IPS-NIHi7 (cell line): Measurements from ENCODE around the gene PRPF8.
A peak's percentile ranks its signal among the peaks of the same experiment; 100 is the strongest.

Experiments
- DNase-seq: peaks from one replicate; pipeline ENCODE4 v3.0.0; 2012; ENCODE audit warnings: mixed read lengths; ENCODE audit errors: extremely low spot score

PRPF8 gene

GRCh38 chr17:1626333-1626732 is 58.3 kb downstream of the PRPF8 start:
- no peak for DNase-seq

- DNase-seq = no peak
Measured at GRCh38 chr17:1625581-1625980, 59.1 kb downstream of the PRPF8 start.

GRCh38 chr17:1625053-1625452 is 59.6 kb downstream of the PRPF8 start:
- DNase-seq = no peak

- no peak for DNase-seq
Measured at GRCh38 chr17:1624650-1625049, 60.0 kb downstream of the PRPF8 start.

- DNase-seq = no peak
Measured at GRCh38 chr17:1623057-1623630, 61.5 kb downstream of the PRPF8 start.

- DNase-seq = no peak
Measured at GRCh38 chr17:1621273-1621954, 63.3 kb downstream of the PRPF8 start.

GRCh38 chr17:1620486-1620885 is 64.2 kb downstream of the PRPF8 start:
- no peak for DNase-seq

- no peak for DNase-seq
Measured at GRCh38 chr17:1617620-1618174, 67.0 kb downstream of the PRPF8 start.

GRCh38 chr17:1616101-1616500 is 68.6 kb downstream of the PRPF8 start:
- DNase-seq = no peak

- DNase-seq = peak; percentile 5
Measured at GRCh38 chr17:1612400-1612799, 72.3 kb downstream of the PRPF8 start.

- DNase-seq = no peak
Measured at GRCh38 chr17:1611715-1612114, 73.0 kb downstream of the PRPF8 start.

- no peak for DNase-seq
Measured at GRCh38 chr17:1608676-1609075, 76.0 kb downstream of the PRPF8 start.

- peak; percentile 6 for DNase-seq
Measured at GRCh38 chr17:1607971-1608320, 76.7 kb downstream of the PRPF8 start.

- DNase-seq = no peak
Measured at GRCh38 chr17:1606352-1606985, 78.2 kb downstream of the PRPF8 start.

GRCh38 chr17:1605681-1606351 is 78.9 kb downstream of the PRPF8 start:
- DNase-seq = no peak

GRCh38 chr17:1604831-1605528 is 79.7 kb downstream of the PRPF8 start:
- DNase-seq = peak; percentile 45

- no peak for DNase-seq
Measured at GRCh38 chr17:1601571-1601970, 83.1 kb downstream of the PRPF8 start.
